HG03469 (cell line): ENCODE measurements around the gene MYH6.
A peak's percentile ranks its signal among the peaks of the same experiment; 100 is the strongest.
"Not testable (repeated sequence)": the region's sequence is repeated elsewhere in the genome, so short reads cannot be mapped to it uniquely, and the experiment has no call there.

Experiments used
- ATAC-seq: cut with Tn5 transposase; IDR thresholded peaks from one replicate; pipeline ENCODE4 v1.9.1; 2021; ENCODE audit warnings: mild to moderate bottlenecking, moderate library complexity, moderate number of reproducible peaks; ENCODE audit not compliant: unreplicated experiment

The MYH6 gene

DNA sequence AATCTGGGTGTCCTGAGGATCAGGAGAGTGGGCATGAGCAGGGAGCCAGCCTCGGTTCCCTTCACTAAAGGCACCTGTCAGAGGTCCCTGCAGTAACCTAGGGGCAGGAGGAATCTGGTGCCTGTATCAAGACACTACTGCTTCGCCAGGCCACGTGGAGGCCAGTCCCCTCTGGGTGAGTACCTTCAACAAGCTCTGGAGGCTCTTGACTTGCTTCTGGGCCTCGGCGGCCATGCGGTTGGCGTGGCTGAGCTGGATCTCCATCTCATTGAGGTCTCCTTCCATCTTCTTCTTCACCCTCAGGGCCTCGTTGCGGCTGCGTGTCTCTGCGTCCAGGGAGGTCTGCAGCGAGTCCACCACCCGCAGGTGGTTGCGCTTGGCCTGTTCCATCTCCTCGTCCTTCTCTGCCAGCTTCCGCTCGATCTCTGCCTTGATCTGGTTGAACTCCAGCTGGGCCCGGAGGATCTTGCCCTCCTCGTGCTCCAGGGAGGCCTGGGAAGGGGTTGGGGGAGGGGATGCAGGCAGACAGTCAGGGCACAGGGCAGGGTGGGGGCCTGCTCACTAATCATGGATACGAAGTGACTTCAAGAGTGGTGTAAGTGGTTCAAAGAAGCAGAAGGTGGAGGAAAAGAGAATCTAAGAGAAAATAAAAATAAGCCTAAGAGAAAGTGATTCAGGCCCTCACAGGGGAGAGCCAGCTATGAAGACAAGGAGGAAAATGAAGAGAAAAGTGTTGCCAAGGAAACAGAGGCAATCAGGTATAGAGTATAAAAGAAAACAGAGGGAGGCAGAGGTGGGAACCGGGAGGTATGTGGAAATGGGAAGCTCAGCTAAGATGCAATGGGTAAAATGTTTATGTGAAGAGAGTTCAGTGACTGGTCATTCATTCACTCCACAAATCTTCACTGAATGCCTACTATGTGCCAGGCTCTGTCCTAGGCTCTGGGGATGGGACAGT, 8.0 kb upstream of the MYH6 start:
- no peak for ATAC-seq

GRCh38 chr14:23414906-23415820, 7.1 kb upstream of the MYH6 start:
- no peak for ATAC-seq

- ATAC-seq, result no peak
Observed at GRCh38 chr14:23414254-23414653, 6.2 kb upstream of the MYH6 start.

DNA sequence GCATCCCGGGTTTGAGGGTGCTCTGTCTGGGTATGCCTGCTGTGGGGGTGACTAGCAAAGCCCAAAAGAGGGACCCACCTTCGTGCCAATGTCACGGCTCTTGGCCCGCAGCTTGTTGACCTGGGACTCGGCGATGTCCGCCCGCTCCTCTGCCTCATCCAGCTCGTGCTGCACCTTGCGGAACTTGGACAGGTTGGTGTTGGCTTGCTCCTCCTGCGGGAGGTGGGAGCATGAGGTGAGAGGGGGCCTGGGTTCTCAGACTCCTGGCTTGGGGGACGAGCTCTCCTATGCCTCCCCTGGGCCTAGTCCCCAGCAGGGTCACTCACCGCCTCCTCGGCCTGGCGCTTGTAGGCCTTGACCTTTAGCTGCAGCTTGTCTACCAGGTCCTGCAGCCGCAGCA, 5.6 kb upstream of the MYH6 start:
- ATAC-seq, result no peak

DNA sequence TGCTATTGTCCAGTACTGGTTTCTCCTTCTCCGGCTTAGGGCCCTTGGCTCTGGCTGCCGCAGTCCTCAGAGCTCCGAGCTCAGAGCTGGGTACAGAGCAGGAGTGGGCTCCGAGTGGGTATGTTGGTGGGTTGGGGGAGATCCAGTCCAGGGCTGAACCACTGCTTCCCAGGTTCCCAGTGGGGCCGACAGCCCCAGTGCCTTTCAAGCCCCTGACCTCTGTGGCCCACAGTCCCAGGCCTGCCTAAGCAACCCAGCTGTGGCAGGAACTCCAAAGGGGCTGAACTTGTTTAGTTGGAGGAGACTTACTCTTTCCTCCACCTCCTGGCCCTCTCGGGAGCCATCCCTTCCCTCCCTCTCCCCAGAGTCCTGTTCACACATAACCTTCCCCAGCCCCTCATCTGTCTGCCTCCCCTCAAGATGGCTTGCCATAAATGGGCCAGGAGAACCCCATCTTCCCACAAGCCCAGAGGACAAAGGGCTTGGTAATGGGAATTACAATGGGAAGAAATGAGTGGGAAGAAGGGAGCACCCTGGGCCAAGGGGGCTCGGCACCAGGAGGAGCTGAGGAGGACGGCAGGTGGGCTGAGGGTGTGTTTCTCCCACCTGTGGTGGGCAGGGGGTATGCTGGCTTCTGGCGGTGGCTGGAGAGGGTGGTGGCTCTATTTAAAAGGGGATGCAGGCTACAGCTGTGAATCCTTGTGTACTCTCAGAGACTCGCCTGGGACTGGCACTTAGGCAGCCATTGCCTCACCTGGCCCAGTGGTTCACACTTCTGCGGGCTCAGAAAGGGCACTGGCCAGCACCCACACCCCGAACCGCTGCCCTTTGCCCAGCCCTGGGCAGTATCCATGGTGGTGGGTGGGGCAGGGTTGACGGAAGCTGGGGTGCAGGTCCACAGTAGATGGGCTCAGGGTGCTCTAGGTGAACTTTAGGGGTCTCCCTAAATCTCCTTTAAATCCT, 3.8 kb upstream of the MYH6 start:
- ATAC-seq, result no peak

DNA sequence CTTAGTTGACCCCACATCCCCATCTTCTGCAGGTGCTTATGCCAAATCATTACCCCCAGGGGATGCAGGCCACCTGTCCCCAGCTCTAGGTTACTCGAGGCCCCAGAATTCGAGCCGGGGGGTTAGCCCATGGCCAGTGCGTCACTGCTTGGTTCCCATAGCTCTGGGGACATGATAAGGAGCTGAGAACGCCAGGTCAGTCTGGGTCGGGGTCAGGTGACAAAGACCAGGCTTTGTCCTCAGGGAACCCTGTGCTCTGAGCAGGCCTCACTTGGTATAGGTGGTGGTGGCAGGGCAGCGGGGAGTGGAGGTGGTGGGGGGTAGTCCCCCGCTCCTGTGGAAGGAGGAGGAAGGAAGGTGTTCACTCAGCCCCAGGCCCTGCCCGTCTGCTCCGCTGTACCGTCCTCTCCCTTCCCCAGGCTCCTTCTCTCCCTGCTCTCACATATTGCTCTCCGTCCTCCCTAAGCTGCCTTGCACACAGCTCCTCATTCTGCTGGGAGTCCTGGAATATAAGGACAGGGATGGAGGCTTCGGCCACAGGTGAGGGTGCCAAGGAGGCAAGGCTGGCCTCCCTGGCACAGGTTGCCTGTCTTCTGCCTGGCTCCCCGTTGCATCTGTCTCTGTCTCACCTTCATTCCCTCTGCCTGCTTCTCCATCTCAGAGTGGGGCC, 2.0 kb upstream of the MYH6 start:
- ATAC-seq, result no peak

- no peak for ATAC-seq
Observed at GRCh38 chr14:23409475-23409874, 1.4 kb upstream of the MYH6 start.

DNA sequence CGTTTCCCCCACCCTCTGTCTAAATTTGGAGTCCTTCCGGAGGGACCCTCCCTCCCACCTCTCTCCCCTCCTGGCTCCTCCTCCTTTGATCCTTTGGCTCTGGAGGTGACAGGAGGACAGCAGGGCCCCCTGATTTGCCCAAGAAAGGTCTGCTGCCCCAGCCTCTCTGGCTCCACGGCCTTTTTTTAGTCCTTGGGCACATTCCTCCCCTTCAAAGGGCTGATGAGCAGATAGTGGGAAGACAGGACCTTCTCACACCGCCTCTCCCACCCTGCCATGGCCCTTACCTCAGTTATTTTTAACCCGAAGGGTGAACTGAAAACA, 196 bp upstream of the MYH6 start:
- ATAC-seq, result no peak

DNA sequence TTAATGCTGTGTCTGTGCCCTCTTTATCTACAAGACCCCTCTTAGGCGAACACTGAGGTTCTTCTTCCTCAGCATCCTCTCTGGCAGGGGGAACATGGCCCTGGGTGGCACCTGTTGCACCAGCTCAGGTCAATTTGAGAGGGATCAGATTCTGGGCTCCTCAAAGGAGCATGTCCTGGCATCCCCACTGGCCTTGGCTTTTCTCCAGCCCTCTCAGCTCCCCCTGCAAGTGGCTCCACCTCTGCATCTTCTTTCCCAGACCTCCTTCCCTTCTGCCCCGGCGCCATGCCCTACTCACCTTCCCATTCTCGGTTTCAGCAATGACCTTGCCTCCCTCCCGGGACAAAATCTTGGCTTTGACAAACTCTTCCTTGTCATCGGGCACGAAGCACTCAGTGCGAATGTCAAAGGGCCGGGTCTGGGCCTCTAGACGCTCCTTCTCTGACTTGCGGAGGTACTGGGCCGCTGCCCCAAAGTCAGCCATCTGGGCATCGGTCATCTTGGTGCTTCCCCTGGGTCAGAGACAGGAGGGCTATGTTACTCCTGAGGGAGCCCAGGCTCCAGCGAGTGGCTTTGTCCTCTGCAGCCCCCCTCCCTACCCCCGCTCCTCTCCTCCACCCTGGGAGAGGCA, 1.2 kb downstream of the MYH6 start:
- no peak for ATAC-seq

DNA sequence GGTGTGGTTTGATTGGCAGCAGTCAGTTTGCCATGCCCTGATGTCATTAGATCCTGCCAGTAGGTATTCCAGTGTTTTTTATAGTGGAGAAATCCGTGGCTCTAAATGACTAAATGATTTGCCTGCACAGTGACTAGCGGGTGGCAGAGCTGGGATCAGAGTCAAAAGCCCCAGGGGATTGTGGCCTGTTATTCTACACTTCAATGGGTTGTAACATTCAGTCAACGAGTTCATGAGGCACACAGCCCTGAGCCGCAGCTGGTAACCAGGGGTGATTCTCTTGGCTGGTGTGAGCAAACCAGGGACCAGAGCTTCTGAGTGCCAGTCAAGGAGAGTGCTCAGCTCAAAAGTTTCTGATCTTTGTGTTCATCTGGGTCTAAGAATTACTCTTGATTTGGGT, 1.8 kb downstream of the MYH6 start:
- ATAC-seq, result peak; percentile 56

DNA sequence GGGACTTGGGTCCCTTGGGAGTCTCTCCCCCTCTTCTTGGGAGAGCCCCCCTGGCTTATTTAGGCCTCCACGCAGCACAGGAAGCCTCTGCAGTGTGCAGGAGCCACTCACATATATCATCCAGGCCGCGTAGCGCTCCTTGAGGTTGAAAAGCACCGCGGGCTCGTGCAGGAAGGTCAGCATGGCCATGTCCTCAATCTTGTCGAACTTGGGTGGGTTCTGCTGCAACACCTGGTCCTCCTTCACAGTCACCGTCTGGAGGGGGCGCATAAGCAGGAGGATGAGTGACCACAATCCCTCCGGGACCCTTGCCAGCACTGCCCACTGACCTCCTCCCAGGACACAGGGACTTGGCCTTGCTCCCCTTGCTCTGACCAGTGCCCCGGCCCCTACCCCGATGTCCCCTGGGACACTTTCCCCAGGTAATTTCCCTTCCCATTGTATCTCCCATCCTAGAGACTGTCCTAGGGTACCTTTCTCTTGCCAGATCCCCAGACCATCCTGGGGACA, 2.5 kb downstream of the MYH6 start:
- no peak for ATAC-seq

- ATAC-seq, result no peak
Observed at GRCh38 chr14:23405096-23405495, 3.0 kb downstream of the MYH6 start.

DNA sequence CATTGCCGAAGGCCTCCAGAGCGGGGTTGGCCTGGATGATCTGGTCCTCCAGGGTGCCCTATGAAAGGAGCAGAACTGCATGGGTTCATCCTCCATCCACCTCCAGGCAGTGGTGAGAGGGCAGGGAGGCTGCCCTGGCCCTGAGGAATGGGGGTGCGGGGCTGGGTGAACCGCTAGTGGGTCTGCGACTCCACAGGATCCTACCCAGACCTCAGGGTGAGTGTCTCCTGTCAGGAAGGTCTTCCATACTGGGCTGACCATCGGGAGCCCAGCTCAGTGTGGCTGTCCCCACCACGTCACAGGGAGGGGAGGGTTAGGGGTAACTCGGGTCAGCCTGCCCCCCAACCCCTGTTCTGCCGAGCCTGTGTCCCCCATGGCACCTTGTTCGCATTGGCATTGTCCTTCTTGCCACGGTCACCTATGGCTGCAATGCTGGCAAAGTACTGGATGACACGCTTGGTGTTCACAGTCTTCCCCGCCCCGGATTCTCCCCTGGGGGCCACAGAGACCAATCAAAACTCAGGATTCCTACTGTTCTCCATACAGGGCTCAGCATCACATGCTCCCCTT, 3.7 kb downstream of the MYH6 start:
- ATAC-seq, result no peak

GRCh38 chr14:23403908-23404307, 4.2 kb downstream of the MYH6 start:
- ATAC-seq, result no peak

DNA sequence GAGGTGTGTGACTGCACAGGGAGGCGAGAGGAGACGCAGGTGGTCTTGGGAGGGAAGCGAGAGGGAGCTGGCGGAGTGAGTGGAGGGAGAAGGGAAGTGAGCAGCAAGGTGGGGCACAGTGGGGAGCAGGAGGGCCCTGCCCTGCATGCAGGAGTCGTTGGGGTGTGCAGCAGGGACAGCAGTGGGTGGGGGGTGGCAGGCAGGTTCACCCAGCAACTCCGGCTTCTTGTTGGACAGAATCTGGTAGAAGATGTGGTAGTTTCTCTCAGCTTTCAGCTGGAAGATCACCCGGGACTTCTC, 5.0 kb downstream of the MYH6 start:
- no peak for ATAC-seq

DNA sequence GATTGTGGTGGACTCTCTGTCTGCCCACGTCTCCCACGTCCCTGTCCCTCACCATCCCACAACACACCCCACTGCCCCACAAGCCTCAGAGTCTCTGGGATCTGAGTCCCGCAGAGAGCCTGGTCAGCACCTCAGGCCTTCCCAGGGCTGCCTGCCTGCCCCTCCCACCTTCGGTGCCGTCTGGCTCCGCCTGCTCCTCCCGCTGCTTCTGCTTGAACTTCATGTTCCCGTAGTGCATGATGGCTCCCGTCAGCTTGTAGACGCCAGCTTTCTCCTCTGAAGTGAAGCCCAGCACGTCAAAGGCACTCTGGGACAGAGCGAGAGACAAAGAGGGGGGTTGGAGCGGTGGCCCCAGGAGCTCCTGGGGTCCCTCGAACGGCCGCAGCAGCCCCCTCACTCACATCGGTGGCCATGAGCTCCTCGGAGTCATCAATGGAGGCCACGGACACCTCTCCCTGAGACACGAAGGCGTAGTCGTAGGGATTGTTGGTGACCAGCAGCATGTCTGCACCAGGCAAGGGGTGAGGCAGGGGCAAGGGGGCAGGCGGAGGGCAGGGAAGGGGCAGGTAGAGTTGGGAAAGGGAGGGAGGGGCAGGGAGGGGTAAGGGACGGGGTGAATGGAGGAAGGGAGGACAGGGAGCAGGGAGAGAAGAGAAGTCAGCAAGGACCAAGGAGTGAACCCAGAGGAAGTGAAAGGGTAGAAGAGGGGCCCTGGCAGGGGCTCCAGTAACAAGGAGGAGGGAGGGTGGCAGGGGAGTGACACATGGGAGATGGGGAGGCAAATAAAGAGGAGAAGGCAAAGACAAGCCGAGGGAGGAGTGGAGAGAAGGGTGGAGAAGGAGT, 5.6 kb downstream of the MYH6 start:
- no peak for ATAC-seq

GRCh38 chr14:23401291-23401690, 6.8 kb downstream of the MYH6 start:
- ATAC-seq, result no peak

- ATAC-seq, result not testable (repeated sequence)
Observed at GRCh38 chr14:23400496-23401149, 7.5 kb downstream of the MYH6 start.
